CD14-positive monocyte (primary cell): ENCODE measurements around the gene FOXL2NB. TPM values are rescaled to one million over a fixed set of nuclear protein-coding genes. Genes with fewer than 3 reads are reported as not detected.

Experiments
- DNase-seq, 3 donors: peaks; one replicate each; pipeline ENCODE4 v3.0.0-alpha.2; 2011 to 2022
- H2AFZ ChIP-seq: 2 replicates; pipeline ENCODE4 v1.6.0; 2012; ENCODE audit warnings: mild to moderate bottlenecking, low read depth, low read length, inconsistent platforms; ENCODE audit not compliant: insufficient read depth, poor library complexity, severe bottlenecking
- H3K27ac ChIP-seq, 2 donors: 1 replicate in 1 of 2; 2 replicates in 1 of 2; pipeline ENCODE4 v1.5.1; 2012 to 2013; ENCODE audit warnings: low read length in 2 of 2, control low read depth in 1 of 2, inconsistent platforms in 1 of 2, low read depth in 1 of 2, mild to moderate bottlenecking in 1 of 2
- H3K27me3 ChIP-seq, 2 donors: one replicate each; pipeline versions ENCODE4 v1.6.0 to v1.6.1; 2011 to 2013; ENCODE audit warnings: low read length in 2 of 2; ENCODE audit not compliant: control insufficient read depth in 2 of 2, insufficient read depth in 2 of 2
- H3K36me3 ChIP-seq, 2 donors: replicated peaks in 1 of 2; 1 replicate in 1 of 2; 2 replicates in 1 of 2; pipeline versions ENCODE4 v1.5.1 to v1.6.1; 2012 to 2013; ENCODE audit warnings: low read length in 2 of 2, control low read depth in 1 of 2, inconsistent platforms in 1 of 2, mild to moderate bottlenecking in 1 of 2; ENCODE audit not compliant: insufficient read depth in 2 of 2, control insufficient read depth in 1 of 2
- H3K4me1 ChIP-seq, 2 donors: 1 replicate in 1 of 2; 2 replicates in 1 of 2; pipeline versions ENCODE4 v1.5.1 to v1.6.1; 2012 to 2013; ENCODE audit warnings: low read length in 2 of 2, control low read depth in 1 of 2, inconsistent platforms in 1 of 2, mild to moderate bottlenecking in 1 of 2, moderate library complexity in 1 of 2; ENCODE audit not compliant: insufficient read depth in 2 of 2, control insufficient read depth in 1 of 2
- H3K4me2 ChIP-seq: replicated peaks from 2 replicates; pipeline ENCODE3; 2012; ENCODE audit warnings: low read length, moderate library complexity, mild to moderate bottlenecking; ENCODE audit not compliant: poor library complexity, severe bottlenecking; ENCODE audit errors: extremely low read depth
- H3K4me3 ChIP-seq, 3 experiments: fragments of 200-600 bp in 1 of 3; sonication (generic) in 1 of 3; replicated peaks in 1 of 3; 1 replicate in 2 of 3; 2 replicates in 1 of 3; pipeline ENCODE4 v1.5.1; 2011 to 2013; ENCODE audit warnings: low read length in 3 of 3, mild to moderate bottlenecking in 3 of 3, control low read depth in 2 of 3, low read depth in 2 of 3, inconsistent platforms in 1 of 3, moderate library complexity in 1 of 3
- H3K79me2 ChIP-seq: 2 replicates; pipeline ENCODE4 v1.6.0; 2012; ENCODE audit warnings: mild to moderate bottlenecking, control low read depth, inconsistent platforms, low read length, moderate library complexity; ENCODE audit not compliant: insufficient read depth
- H3K9ac ChIP-seq: 2 replicates; pipeline ENCODE4 v1.6.0; 2017; ENCODE audit warnings: low read length, mild to moderate bottlenecking; ENCODE audit not compliant: insufficient read depth, poor library complexity, severe bottlenecking
- H3K9me3 ChIP-seq, 2 donors: replicated peaks in 1 of 2; 1 replicate in 1 of 2; 2 replicates in 1 of 2; pipeline versions ENCODE4 v1.5.1 to v1.6.1; 2012 to 2013; ENCODE audit warnings: low read length in 2 of 2, control low read depth in 1 of 2; ENCODE audit not compliant: control insufficient read depth in 1 of 2, insufficient read depth in 1 of 2
- H4K20me1 ChIP-seq: 2 replicates; pipeline ENCODE4 v1.6.0; 2012; ENCODE audit warnings: mild to moderate bottlenecking, low read length, control low read depth, moderate library complexity; ENCODE audit not compliant: insufficient read depth
- H3K27ac Mint-ChIP-seq, 7 donors: one replicate each; pipeline ENCODE4 v1.8.0; 2020; ENCODE audit warnings: mild to moderate bottlenecking in 7 of 7, mixed read lengths in 7 of 7, moderate library complexity in 6 of 7, inconsistent platforms in 2 of 7
- H3K27me3 Mint-ChIP-seq, 3 donors: one replicate each; pipeline ENCODE4 v1.8.0; 2021 to 2022; ENCODE audit warnings: low read depth in 3 of 3, mild to moderate bottlenecking in 3 of 3, mixed read lengths in 3 of 3, moderate library complexity in 3 of 3, inconsistent platforms in 1 of 3
- H3K36me3 Mint-ChIP-seq, 2 donors: one replicate each; pipeline ENCODE4 v1.8.0; 2020; ENCODE audit warnings: mixed read lengths in 2 of 2, inconsistent platforms in 1 of 2, mild to moderate bottlenecking in 1 of 2
- H3K4me1 Mint-ChIP-seq: one replicate; pipeline ENCODE4 v1.8.0; 2020; ENCODE audit warnings: mild to moderate bottlenecking, mixed read lengths
- H3K4me3 Mint-ChIP-seq, 2 donors: one replicate each; pipeline ENCODE4 v1.8.0; 2020; ENCODE audit warnings: mild to moderate bottlenecking in 2 of 2, mixed read lengths in 2 of 2, moderate library complexity in 1 of 2
- H3K9me3 Mint-ChIP-seq, 7 donors: one replicate each; pipeline ENCODE4 v1.8.0; 2020 to 2022; ENCODE audit warnings: mixed read lengths in 7 of 7, mild to moderate bottlenecking in 6 of 7, moderate library complexity in 6 of 7, inconsistent platforms in 2 of 7
- WGBS: methylation state at CpG from one replicate; pipeline ENCODE4 v1.1.5; 2013; ENCODE audit warnings: missing lambda C conversion rate; ENCODE audit not compliant: insufficient coverage; 5-methylcytosine and 5-hydroxymethylcytosine counted together
- intact Hi-C, 2 donors: fragments of 100-400 bp; cut with micrococcal nuclease; formaldehyde crosslinking; loops; one replicate each; pipeline versions ENCODE4 v1.15.0 to v1.15.1; 2023
- polyA plus RNA-seq, 3 donors: library from polyadenylated mRNA; depleted of rRNA in 1 of 3; unstranded in 2 of 3; stranded (reverse) in 1 of 3; fragments of 300-500 nt in 2 of 3; fragments of >200 nt in 1 of 3; fragmentation: Illumina TruSeq in 2 of 3; gene quantifications; 1 replicate in 2 of 3; 2 replicates in 1 of 3; pipeline ENCODE4 v1.2.3, GENCODE V29; 2012 to 2021
- TF ChIP-seq, protein P1 (sequence below): fragments of 200-600 bp; IDR thresholded peaks from one replicate; pipeline ENCODE4 v1.8.0; 2022; ENCODE audit warnings: antibody characterized with exemption, mild to moderate bottlenecking

Gene FOXL2NB
- polyA plus RNA-seq, 3 donors, result not detected

DNA sequence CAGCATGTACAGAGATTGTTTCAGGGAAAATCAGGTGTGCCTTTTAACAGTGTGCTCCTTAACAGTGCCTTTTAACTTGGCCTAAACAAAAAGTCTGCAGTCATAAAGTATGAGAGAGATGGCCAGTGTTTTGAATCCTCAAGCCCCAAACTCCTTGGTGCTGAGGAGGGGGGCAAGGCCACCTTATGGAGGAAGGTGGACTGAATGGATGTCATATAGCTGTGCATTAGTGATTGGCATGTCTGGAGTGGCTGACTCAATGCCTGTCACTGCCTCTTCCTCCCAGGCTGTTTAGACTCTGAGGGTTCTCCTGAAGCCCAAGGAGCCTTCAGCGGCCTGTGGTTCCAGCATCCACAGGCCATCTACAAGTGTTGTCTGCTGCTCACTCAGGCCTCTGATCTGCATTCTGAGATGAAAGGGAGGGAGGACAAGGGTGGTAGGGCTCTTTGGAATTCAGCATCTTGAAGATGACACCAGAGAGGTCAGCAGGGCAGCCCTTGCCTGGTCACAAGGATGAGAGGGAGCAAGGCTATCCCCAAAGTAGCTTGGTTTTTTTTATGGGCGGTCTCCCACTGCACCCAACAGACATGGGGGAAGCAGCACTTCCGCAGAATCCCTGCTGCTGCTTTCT lies 1.5 kb downstream of the FOXL2NB start:
- intact Hi-C loops, result no loop called here
- H3K79me2 ChIP-seq, result no peaks in the 10 kb centered on the region
- H3K36me3 ChIP-seq, result no peaks in the 10 kb centered on the region
- peaks cover 39 to 50% of the 10 kb centered on the region in 2 donors for H3K4me1 ChIP-seq
- Mint-ChIP-seq H3K36me3 (peaks cover 6 to 28% of the 10 kb centered on the region in 2 donors), H3K27me3 (peaks cover 90 to 97% (median 92%) of the 10 kb centered on the region in 3 donors), H3K9me3 (peaks cover 0 to 39% (median 33%) of the 10 kb centered on the region in 7 donors), H3K4me1 (peaks cover 51% of the 10 kb centered on the region), H3K27ac (no peak overlapping the region), H3K4me3 (peak overlapping the region in 1 of 2 donors; percentile 84)
- no peak for DNase-seq
- TF ChIP-seq, protein P1, sequence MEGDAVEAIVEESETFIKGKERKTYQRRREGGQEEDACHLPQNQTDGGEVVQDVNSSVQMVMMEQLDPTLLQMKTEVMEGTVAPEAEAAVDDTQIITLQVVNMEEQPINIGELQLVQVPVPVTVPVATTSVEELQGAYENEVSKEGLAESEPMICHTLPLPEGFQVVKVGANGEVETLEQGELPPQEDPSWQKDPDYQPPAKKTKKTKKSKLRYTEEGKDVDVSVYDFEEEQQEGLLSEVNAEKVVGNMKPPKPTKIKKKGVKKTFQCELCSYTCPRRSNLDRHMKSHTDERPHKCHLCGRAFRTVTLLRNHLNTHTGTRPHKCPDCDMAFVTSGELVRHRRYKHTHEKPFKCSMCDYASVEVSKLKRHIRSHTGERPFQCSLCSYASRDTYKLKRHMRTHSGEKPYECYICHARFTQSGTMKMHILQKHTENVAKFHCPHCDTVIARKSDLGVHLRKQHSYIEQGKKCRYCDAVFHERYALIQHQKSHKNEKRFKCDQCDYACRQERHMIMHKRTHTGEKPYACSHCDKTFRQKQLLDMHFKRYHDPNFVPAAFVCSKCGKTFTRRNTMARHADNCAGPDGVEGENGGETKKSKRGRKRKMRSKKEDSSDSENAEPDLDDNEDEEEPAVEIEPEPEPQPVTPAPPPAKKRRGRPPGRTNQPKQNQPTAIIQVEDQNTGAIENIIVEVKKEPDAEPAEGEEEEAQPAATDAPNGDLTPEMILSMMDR, result no peak
- no CpG with 5 or more reads among the region's 3 CpGs for WGBS
- no peak overlapping the region for H3K4me2 ChIP-seq
- H4K20me1 ChIP-seq, result no peaks in the 10 kb centered on the region
- H3K27me3 ChIP-seq, result peaks cover 78 to 92% of the 10 kb centered on the region in 2 donors
- H3K9ac ChIP-seq, result no peak overlapping the region
- H3K9me3 ChIP-seq, result peaks cover 2 to 45% of the 10 kb centered on the region in 2 donors
- no peak overlapping the region for H3K27ac ChIP-seq
- H2AFZ ChIP-seq, result no peak overlapping the region
- H3K4me3 ChIP-seq, result no peak overlapping the region

DNA sequence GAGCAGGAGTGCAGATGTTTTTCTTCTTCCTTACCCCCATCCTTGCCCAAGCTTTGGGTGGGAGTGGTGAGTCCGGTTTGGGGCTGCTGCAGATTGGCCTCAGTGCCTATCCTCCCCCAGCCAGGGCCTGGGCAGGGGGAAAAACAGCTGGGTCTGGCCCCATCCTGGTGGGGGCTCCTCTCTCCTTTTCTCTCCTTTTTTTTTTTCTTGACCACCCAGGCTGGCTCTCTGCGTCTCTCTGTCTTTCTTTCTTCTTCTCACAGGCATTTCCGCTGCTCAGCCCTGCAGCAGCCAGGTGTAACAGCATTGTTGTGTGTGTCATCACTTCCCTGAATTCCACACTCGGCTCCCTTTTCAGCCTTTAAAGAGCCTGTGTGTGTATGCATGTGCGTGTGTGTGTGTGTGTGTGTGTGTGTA lies 2.0 kb downstream of the FOXL2NB start:
- no peak overlapping the region for H2AFZ ChIP-seq
- Mint-ChIP-seq H3K27ac (peak overlapping the region in 1 of 7 donors; percentile 24), H3K4me1 (peaks cover 47% of the 10 kb centered on the region), H3K36me3 (peaks cover 6 to 28% of the 10 kb centered on the region in 2 donors), H3K4me3 (peak overlapping the region in 1 of 2 donors; percentile 84), H3K27me3 (peaks cover 87 to 96% (median 90%) of the 10 kb centered on the region in 3 donors), H3K9me3 (peaks cover 0 to 38% (median 28%) of the 10 kb centered on the region in 7 donors)
- no peak overlapping the region for H3K4me2 ChIP-seq
- intact Hi-C loops, result no loop called here
- no peak overlapping the region for H3K4me3 ChIP-seq
- peaks cover 75 to 87% of the 10 kb centered on the region in 2 donors for H3K27me3 ChIP-seq
- no peak for DNase-seq
- no peak overlapping the region for H3K9ac ChIP-seq
- no peaks in the 10 kb centered on the region for H3K79me2 ChIP-seq
- H3K9me3 ChIP-seq, result peaks cover 2 to 45% of the 10 kb centered on the region in 2 donors
- H3K36me3 ChIP-seq, result no peaks in the 10 kb centered on the region
- peaks cover 39 to 47% of the 10 kb centered on the region in 2 donors for H3K4me1 ChIP-seq
- no peak overlapping the region for H3K27ac ChIP-seq
- no peaks in the 10 kb centered on the region for H4K20me1 ChIP-seq
- TF ChIP-seq, protein P1, result no peak
- 0% methylated on average over 1 of the region's 5 CpGs for WGBS
